WTC11 (cell line): Measurements from ENCODE around the gene LPAR4. TPM values are rescaled to one million over a fixed set of nuclear protein-coding genes. Genes with fewer than 3 reads are reported as not detected.

Experiments
- ATAC-seq: fragments of 200-7000 bp; cut with Tn5 transposase; 2 replicates; pipeline ENCODE4 v1.10.0; 2021; ENCODE audit warnings: mild to moderate bottlenecking, moderate library complexity
- CTCF ChIA-PET: fragments of 300-600 bp; sonication (Branson Sonifier 250); formaldehyde crosslinking; loops from one replicate; lab custom pipeline; 2021; ENCODE audit warnings: antibody characterized with exemption; lab: Charles Lee
- POLR2A ChIA-PET: fragments of 350-600 bp; sonication (Branson Sonifier 250); formaldehyde crosslinking; loops from one replicate; lab custom pipeline; 2021; ENCODE audit warnings: antibody characterized with exemption; lab: Charles Lee
- DNase-seq: peaks from one replicate; pipeline ENCODE4 v3.0.0; 2021; ENCODE audit warnings: low spot score
- H3K27ac Mint-ChIP-seq: 2 replicates; pipeline ENCODE4 v1.8.0; 2021; ENCODE audit warnings: mixed read lengths
- H3K27me3 Mint-ChIP-seq: 2 replicates; pipeline ENCODE4 v1.8.0; 2021; ENCODE audit warnings: low read depth, mild to moderate bottlenecking, moderate library complexity, mixed read lengths
- H3K36me3 Mint-ChIP-seq: 2 replicates; pipeline ENCODE4 v1.8.0; 2021; ENCODE audit warnings: mixed read lengths
- H3K4me1 Mint-ChIP-seq: 2 replicates; pipeline ENCODE4 v1.8.0; 2022; ENCODE audit warnings: mixed read lengths
- H3K4me3 Mint-ChIP-seq: 2 replicates; pipeline ENCODE4 v1.8.0; 2021; ENCODE audit warnings: mild to moderate bottlenecking, moderate library complexity, mixed read lengths
- H3K9me3 Mint-ChIP-seq: 2 replicates; pipeline ENCODE4 v1.8.0; 2021; ENCODE audit warnings: mixed read lengths
- ATF1 ChIP-seq: sonication (generic); formaldehyde crosslinking; IDR thresholded peaks from 2 replicates; pipeline ENCODE4 v1.8.1; 2023; ENCODE audit warnings: mild to moderate bottlenecking, moderate library complexity, missing genetic modification reagents
- E2F1 ChIP-seq: sonication (generic); formaldehyde crosslinking; IDR thresholded peaks from 2 replicates; pipeline ENCODE4 v1.8.0; 2022; ENCODE audit warnings: mild to moderate bottlenecking, missing genetic modification reagents
- ERG ChIP-seq: fragments of 250-450 bp; sonication (Bioruptor Pico); IDR thresholded peaks from 2 replicates; pipeline ENCODE4 v1.8.0; 2021; ENCODE audit warnings: mild to moderate bottlenecking
- ETV6 ChIP-seq: sonication (generic); formaldehyde crosslinking; IDR thresholded peaks from 2 replicates; pipeline ENCODE4 v1.8.1; 2022; ENCODE audit warnings: mild to moderate bottlenecking, missing genetic modification reagents
- GTF2I ChIP-seq: fragments of 250-450 bp; sonication (Bioruptor Pico); conservative IDR thresholded peaks from 2 replicates; pipeline ENCODE4 v1.4.0; 2021; ENCODE audit warnings: mild to moderate bottlenecking
- HMGA2 ChIP-seq: fragments of 250-450 bp; sonication (Bioruptor Pico); IDR thresholded peaks from 2 replicates; pipeline ENCODE4 v1.4.0; 2021; ENCODE audit warnings: mild to moderate bottlenecking, moderate library complexity
- IRF2 ChIP-seq: sonication (generic); formaldehyde crosslinking; IDR thresholded peaks from 2 replicates; pipeline ENCODE4 v1.8.0; 2022; ENCODE audit warnings: low read depth, missing genetic modification reagents, borderline replicate concordance
- MAX ChIP-seq: sonication (generic); formaldehyde crosslinking; IDR thresholded peaks from 2 replicates; pipeline ENCODE4 v1.8.0; 2022; ENCODE audit warnings: mild to moderate bottlenecking, missing genetic modification reagents
- MXD4 ChIP-seq: fragments of 250-450 bp; sonication (Bioruptor Pico); IDR thresholded peaks from 2 replicates; pipeline ENCODE4 v1.8.0; 2021; ENCODE audit warnings: mild to moderate bottlenecking, moderate library complexity, borderline replicate concordance
- NR2C2 ChIP-seq: sonication (generic); formaldehyde crosslinking; IDR thresholded peaks from 2 replicates; pipeline ENCODE4 v1.8.0; 2022; ENCODE audit warnings: mild to moderate bottlenecking, missing genetic modification reagents
- NR3C1 ChIP-seq: sonication (generic); formaldehyde crosslinking; conservative IDR thresholded peaks from 2 replicates; pipeline ENCODE4 v1.8.1; 2023; ENCODE audit warnings: low read depth, mild to moderate bottlenecking, missing genetic modification reagents
- OVOL2 ChIP-seq: fragments of 250-450 bp; sonication (Bioruptor Pico); IDR thresholded peaks from 2 replicates; pipeline ENCODE4 v1.9.0; 2021; ENCODE audit warnings: mild to moderate bottlenecking, borderline replicate concordance
- RELA ChIP-seq: sonication (generic); formaldehyde crosslinking; IDR thresholded peaks from 2 replicates; pipeline ENCODE4 v1.8.1; 2022; ENCODE audit warnings: missing genetic modification reagents, mild to moderate bottlenecking, borderline replicate concordance
- TEAD1 ChIP-seq: sonication (generic); formaldehyde crosslinking; IDR thresholded peaks from 2 replicates; pipeline ENCODE4 v1.8.0; 2022; ENCODE audit warnings: mild to moderate bottlenecking, missing genetic modification reagents
- ZNF219 ChIP-seq: sonication (generic); formaldehyde crosslinking; IDR thresholded peaks from 2 replicates; pipeline ENCODE4 v1.8.0; 2023; ENCODE audit warnings: missing genetic modification reagents, mild to moderate bottlenecking, borderline replicate concordance
- ZNF281 ChIP-seq: sonication (generic); formaldehyde crosslinking; IDR thresholded peaks from 2 replicates; pipeline ENCODE4 v1.8.0; 2023; ENCODE audit warnings: mild to moderate bottlenecking, missing genetic modification reagents
- ZNF396 ChIP-seq: fragments of 250-450 bp; sonication (Bioruptor Pico); IDR thresholded peaks from 2 replicates; pipeline ENCODE4 v1.8.0; 2021; ENCODE audit warnings: mild to moderate bottlenecking, moderate library complexity, borderline replicate concordance
- ZNF671 ChIP-seq: fragments of 250-450 bp; sonication (Bioruptor Pico); IDR thresholded peaks from 2 replicates; pipeline ENCODE4 v1.8.0; 2021; ENCODE audit warnings: mild to moderate bottlenecking
- ZSCAN18 ChIP-seq: fragments of 250-450 bp; sonication (Bioruptor Pico); IDR thresholded peaks from 2 replicates; pipeline ENCODE4 v2.1.2; 2022; ENCODE audit warnings: mild to moderate bottlenecking, moderate library complexity
- total RNA-seq: library from RNA; stranded (reverse); gene quantifications from 3 replicates; pipeline ENCODE4 v1.2.3, GENCODE V29; 2021
- TF ChIP-seq, protein P1 (sequence below): sonication (generic); formaldehyde crosslinking; IDR thresholded peaks from 2 replicates; pipeline ENCODE4 v1.8.1; 2022; ENCODE audit warnings: low read depth, mild to moderate bottlenecking, moderate library complexity, missing genetic modification reagents, borderline replicate concordance
- TF ChIP-seq, protein P2 (sequence below): sonication (generic); formaldehyde crosslinking; IDR thresholded peaks from 2 replicates; pipeline ENCODE4 v1.8.1; 2023; ENCODE audit warnings: mild to moderate bottlenecking, missing genetic modification reagents, borderline replicate concordance
- TF ChIP-seq, protein P3 (sequence below): sonication (generic); formaldehyde crosslinking; IDR thresholded peaks from 2 replicates; pipeline ENCODE4 v1.8.1; 2022; ENCODE audit warnings: missing genetic modification reagents, borderline replicate concordance

Gene LPAR4
- total RNA-seq, 1 experiment from 2014 or later = 7.8 TPM

DNA sequence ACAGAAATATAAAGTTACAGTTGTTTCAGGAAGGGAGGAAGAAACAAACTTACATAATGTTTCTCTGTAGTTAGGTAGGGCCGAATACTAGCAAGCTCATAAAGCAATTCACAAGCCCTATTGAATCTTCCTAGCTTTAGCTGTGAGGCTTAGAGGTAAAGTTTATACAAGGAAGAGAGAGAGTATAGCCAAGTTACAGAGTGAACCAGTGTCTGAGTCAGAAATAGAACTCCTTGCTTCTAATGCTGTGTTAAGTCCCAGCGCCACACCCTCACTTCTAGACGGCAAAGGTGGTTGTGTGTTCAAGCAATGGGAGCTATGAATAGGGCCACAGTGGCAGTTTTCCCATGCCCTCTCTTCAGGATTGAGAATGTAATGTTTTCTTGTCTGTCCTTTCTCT, 6.1 kb downstream of the LPAR4 start:
- Mint-ChIP-seq H3K9me3 (no peaks in the 10 kb centered on the region), H3K4me3 (no peak overlapping the region), H3K4me1 (peaks cover 9% of the 10 kb centered on the region), H3K27ac (no peak overlapping the region; the same call in 1 of the 2 replicates), H3K27me3 (no peaks in the 10 kb centered on the region), H3K36me3 (peaks cover 6% of the 10 kb centered on the region; the same call in 1 of the 2 replicates)
- ATAC-seq = no peak
- TF ChIP-seq, protein P1, sequence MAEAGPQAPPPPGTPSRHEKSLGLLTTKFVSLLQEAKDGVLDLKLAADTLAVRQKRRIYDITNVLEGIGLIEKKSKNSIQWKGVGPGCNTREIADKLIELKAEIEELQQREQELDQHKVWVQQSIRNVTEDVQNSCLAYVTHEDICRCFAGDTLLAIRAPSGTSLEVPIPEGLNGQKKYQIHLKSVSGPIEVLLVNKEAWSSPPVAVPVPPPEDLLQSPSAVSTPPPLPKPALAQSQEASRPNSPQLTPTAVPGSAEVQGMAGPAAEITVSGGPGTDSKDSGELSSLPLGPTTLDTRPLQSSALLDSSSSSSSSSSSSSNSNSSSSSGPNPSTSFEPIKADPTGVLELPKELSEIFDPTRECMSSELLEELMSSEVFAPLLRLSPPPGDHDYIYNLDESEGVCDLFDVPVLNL (CRISPR knock-in tag) = no peak
- no peak for TF ChIP-seq TEAD1 (CRISPR knock-in tag)
- TF ChIP-seq NR3C1 (CRISPR knock-in tag) = no peak
- no peak for TF ChIP-seq MXD4 (CRISPR knock-in tag)
- no peak for TF ChIP-seq OVOL2
- TF ChIP-seq GTF2I (CRISPR knock-in tag) = no peak
- no peak for TF ChIP-seq ZNF671
- no peak for TF ChIP-seq HMGA2 (CRISPR knock-in tag)
- TF ChIP-seq MAX (CRISPR knock-in tag) = no peak
- DNase-seq = no peak
- ChIA-PET POLR2A (no interaction called here), CTCF (no interaction called here)

DNA sequence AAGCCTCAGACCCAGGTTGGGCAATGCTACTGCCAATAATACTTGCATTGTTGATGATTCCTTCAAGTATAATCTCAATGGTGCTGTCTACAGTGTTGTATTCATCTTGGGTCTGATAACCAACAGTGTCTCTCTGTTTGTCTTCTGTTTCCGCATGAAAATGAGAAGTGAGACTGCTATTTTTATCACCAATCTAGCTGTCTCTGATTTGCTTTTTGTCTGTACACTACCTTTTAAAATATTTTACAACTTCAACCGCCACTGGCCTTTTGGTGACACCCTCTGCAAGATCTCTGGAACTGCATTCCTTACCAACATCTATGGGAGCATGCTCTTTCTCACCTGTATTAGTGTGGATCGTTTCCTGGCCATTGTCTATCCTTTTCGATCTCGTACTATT, 7.4 kb downstream of the LPAR4 start:
- no peaks in the 10 kb centered on the region for H3K9me3 Mint-ChIP-seq
- no peak overlapping the region for H3K27ac Mint-ChIP-seq
- POLR2A ChIA-PET = no interaction called here
- peaks cover 6% of the 10 kb centered on the region; the same call in 1 of the 2 replicates for H3K36me3 Mint-ChIP-seq
- CTCF ChIA-PET = no interaction called here
- H3K27me3 Mint-ChIP-seq = no peaks in the 10 kb centered on the region
- H3K4me3 Mint-ChIP-seq = no peak overlapping the region
- no peaks in the 10 kb centered on the region for H3K4me1 Mint-ChIP-seq
- DNase-seq (no peak), ATAC-seq (no peak)
- TF ChIP-seq ZNF281 (CRISPR knock-in tag) (no peak), ZSCAN18 (no peak), E2F1 (no peak), ERG (CRISPR knock-in tag) (no peak), NR2C2 (CRISPR knock-in tag) (no peak), ETV6 (no peak), ZNF396 (CRISPR knock-in tag) (no peak), RELA (CRISPR knock-in tag) (no peak), ATF1 (CRISPR knock-in tag) (no peak), IRF2 (CRISPR knock-in tag) (no peak), ZNF219 (no peak)
- TF ChIP-seq, protein P2, sequence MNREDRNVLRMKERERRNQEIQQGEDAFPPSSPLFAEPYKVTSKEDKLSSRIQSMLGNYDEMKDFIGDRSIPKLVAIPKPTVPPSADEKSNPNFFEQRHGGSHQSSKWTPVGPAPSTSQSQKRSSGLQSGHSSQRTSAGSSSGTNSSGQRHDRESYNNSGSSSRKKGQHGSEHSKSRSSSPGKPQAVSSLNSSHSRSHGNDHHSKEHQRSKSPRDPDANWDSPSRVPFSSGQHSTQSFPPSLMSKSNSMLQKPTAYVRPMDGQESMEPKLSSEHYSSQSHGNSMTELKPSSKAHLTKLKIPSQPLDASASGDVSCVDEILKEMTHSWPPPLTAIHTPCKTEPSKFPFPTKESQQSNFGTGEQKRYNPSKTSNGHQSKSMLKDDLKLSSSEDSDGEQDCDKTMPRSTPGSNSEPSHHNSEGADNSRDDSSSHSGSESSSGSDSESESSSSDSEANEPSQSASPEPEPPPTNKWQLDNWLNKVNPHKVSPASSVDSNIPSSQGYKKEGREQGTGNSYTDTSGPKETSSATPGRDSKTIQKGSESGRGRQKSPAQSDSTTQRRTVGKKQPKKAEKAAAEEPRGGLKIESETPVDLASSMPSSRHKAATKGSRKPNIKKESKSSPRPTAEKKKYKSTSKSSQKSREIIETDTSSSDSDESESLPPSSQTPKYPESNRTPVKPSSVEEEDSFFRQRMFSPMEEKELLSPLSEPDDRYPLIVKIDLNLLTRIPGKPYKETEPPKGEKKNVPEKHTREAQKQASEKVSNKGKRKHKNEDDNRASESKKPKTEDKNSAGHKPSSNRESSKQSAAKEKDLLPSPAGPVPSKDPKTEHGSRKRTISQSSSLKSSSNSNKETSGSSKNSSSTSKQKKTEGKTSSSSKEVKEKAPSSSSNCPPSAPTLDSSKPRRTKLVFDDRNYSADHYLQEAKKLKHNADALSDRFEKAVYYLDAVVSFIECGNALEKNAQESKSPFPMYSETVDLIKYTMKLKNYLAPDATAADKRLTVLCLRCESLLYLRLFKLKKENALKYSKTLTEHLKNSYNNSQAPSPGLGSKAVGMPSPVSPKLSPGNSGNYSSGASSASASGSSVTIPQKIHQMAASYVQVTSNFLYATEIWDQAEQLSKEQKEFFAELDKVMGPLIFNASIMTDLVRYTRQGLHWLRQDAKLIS (CRISPR knock-in tag) = no peak
- TF ChIP-seq, protein P3, sequence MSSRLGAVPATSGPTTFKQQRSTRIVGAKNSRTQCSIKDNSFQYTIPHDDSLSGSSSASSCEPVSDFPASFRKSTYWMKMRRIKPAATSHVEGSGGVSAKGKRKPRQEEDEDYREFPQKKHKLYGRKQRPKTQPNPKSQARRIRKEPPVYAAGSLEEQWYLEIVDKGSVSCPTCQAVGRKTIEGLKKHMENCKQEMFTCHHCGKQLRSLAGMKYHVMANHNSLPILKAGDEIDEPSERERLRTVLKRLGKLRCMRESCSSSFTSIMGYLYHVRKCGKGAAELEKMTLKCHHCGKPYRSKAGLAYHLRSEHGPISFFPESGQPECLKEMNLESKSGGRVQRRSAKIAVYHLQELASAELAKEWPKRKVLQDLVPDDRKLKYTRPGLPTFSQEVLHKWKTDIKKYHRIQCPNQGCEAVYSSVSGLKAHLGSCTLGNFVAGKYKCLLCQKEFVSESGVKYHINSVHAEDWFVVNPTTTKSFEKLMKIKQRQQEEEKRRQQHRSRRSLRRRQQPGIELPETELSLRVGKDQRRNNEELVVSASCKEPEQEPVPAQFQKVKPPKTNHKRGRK (CRISPR knock-in tag) = no peak
